GM12892 (cell line): ENCODE measurements around the gene NUCB2.

Source experiments
- POLR2A ChIP-seq: IDR thresholded peaks from 2 replicates; pipeline ENCODE4 v1.6.1; 2011; ENCODE audit warnings: low read depth, low read length, control low read depth
- POLR2AphosphoS5 ChIP-seq: IDR thresholded peaks from 2 replicates; pipeline ENCODE4 v1.6.1; 2011; ENCODE audit warnings: low read depth, low read length, control low read depth

DNA sequence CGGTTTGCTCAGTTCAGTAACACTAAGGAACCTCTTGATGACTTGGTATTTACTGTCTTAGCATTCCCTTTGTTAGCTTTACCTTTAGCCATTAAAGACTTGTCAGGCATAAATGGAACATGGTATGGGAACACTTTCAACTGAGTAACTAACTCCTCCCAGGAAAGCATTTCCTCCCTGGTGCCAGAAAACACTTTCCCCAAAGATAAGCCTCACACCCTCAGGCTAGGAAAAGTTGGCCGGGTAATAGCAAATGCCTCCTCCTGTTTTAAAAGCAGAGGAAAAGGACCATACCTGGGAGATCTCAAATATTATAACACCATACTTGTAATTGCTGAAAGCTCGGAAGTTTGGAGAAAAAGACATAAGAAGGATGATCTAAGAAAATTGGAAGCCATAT is 100.0 kb downstream of the NUCB2 start:
- TF ChIP-seq POLR2A, result no peak
- no peak for TF ChIP-seq POLR2AphosphoS5
